Brain microvascular endothelial cell (primary cell): ENCODE results near the gene KCNMA1.

Experiments used
- DNase-seq: peaks from one replicate; pipeline ENCODE4 v3.0.0-alpha.2; 2020
- H3K27ac ChIP-seq: fragments of 250-450 bp; sonication (Bioruptor Pico); 2 replicates; pipeline ENCODE4 v1.5.1; 2020; ENCODE audit warnings: mild to moderate bottlenecking, moderate library complexity
- H3K27me3 ChIP-seq: fragments of 250-450 bp; sonication (Bioruptor Pico); replicated peaks from 2 replicates; pipeline ENCODE4 v1.5.1; 2020; ENCODE audit warnings: mild to moderate bottlenecking
- H3K36me3 ChIP-seq: fragments of 250-450 bp; sonication (Bioruptor Pico); replicated peaks from 2 replicates; pipeline ENCODE4 v1.5.1; 2020; ENCODE audit warnings: mild to moderate bottlenecking
- H3K4me3 ChIP-seq: 2 replicates; pipeline ENCODE4 v1.5.1; 2011; ENCODE audit warnings: low read depth, mild to moderate bottlenecking, control low read depth, low read length, moderate library complexity
- CTCF ChIP-seq: IDR thresholded peaks from 2 replicates; pipeline ENCODE4 v1.5.1; 2011; ENCODE audit warnings: low read depth, mild to moderate bottlenecking, moderate library complexity, low read length, control low read depth, inconsistent platforms; ENCODE audit errors: missing control alignments
- in situ Hi-C: cut with HindIII; loops from 2 replicates; pipeline ENCODE4 v1.10.0; 2017; ENCODE audit warnings: low sequenced_read_pairs, low pct_ligation_motif_present

Gene KCNMA1

GRCh38 chr10:77237120-77237519 lies 400.5 kb downstream of the KCNMA1 start:
- no peaks in the 10 kb centered on the region for H3K36me3 ChIP-seq
- no peak for TF ChIP-seq CTCF
- H3K4me3 ChIP-seq: no peak overlapping the region
- no peak overlapping the region for H3K27ac ChIP-seq
- in situ Hi-C loops: no loop called here
- no peak for DNase-seq
- H3K27me3 ChIP-seq: no peaks in the 10 kb centered on the region

- no peak overlapping the region for H3K27ac ChIP-seq
- TF ChIP-seq CTCF: no peak
- peak; percentile 70 for DNase-seq
- no peaks in the 10 kb centered on the region for H3K27me3 ChIP-seq
- in situ Hi-C loops: no loop called here
- no peaks in the 10 kb centered on the region for H3K36me3 ChIP-seq
- H3K4me3 ChIP-seq: no peak overlapping the region
Measured at GRCh38 chr10:77236700-77237099, 400.9 kb downstream of the KCNMA1 start.

- no peak overlapping the region for H3K27ac ChIP-seq
- no peak for TF ChIP-seq CTCF
- no peak overlapping the region for H3K4me3 ChIP-seq
- H3K27me3 ChIP-seq: no peaks in the 10 kb centered on the region
- H3K36me3 ChIP-seq: no peaks in the 10 kb centered on the region
- in situ Hi-C loops: no loop called here
- no peak for DNase-seq
Measured at GRCh38 chr10:77236029-77236428, 401.6 kb downstream of the KCNMA1 start.

DNA sequence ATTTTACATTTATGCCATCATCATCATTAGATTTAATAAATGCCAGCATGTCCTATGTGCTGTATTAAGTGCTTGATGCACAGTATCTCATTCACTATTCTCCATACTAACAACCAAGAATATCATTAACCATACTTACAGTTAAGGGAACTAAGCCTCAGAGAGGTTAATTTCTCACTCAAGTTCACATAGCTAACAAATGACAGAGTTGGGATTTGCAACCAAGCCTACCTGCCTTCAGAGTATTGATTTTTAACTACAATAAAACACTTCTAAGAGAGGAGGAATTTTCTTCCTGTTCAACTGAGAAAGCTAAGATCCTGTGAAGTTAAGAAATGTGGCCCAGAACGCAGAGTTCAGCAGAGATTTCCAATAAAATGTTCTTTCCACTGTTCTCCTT lies 403.0 kb downstream of the KCNMA1 start:
- in situ Hi-C loops: no loop called here
- Histone ChIP-seq H3K27ac (no peak overlapping the region), H3K27me3 (no peaks in the 10 kb centered on the region), H3K4me3 (no peak overlapping the region), H3K36me3 (no peaks in the 10 kb centered on the region)
- DNase-seq: no peak
- no peak for TF ChIP-seq CTCF

DNA sequence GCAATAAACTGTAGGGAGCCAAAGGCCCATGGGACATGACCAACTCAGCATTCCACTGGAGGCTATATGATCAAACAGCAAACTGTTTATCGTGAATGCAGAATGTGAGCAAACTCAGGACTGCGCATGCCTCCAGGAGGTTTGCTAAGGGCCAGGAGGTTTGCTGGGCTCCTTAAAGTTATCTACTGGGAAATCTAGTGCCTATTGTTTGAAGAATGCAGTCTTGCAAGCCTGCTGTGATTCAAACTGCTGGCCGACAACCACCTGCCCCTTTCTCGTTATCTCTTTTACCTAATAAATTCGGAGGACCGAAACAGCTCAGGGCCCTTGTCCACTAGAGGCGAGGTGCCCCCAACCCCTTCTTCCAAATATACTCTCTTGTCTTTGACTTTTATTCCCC lies 404.1 kb downstream of the KCNMA1 start:
- no peak overlapping the region for H3K4me3 ChIP-seq
- no peaks in the 10 kb centered on the region for H3K27me3 ChIP-seq
- DNase-seq: no peak
- H3K36me3 ChIP-seq: no peaks in the 10 kb centered on the region
- in situ Hi-C loops: no loop called here
- TF ChIP-seq CTCF: no peak
- no peak overlapping the region for H3K27ac ChIP-seq

DNA sequence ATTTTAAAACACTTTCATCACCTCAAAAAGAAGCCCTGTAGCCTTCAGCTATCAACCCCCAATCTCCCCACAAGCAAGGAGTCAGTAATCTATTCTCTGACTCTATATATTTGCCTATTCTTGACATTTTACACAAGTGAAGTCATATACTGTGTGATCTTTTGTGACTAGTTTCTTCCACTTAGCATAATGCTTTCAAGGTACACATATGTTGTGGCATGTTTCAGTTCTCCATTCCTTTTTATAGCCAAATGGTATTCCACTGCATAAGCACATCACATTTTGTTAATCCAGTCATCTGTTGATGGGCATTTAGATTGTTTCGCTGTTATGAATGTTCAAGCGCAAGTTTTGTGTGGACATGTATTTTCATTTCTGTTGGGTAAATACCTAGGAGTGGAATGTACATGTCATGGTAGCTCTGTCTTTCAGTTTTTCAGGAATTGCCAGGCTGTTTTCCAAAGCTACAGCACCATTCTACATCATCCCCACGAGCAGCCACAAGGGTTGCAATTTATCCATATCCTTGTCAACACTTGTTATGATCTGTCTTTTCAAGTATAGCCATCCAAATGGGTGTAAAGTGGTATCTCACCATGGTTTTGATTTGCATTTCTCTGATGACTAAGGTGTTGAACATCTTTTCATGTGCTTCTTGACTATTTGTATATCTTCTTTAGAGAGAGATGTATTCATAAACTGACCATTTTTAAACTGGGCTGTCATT lies 405.6 kb downstream of the KCNMA1 start:
- H3K36me3 ChIP-seq: no peaks in the 10 kb centered on the region
- no peak for DNase-seq
- no peak for TF ChIP-seq CTCF
- H3K27ac ChIP-seq: no peak overlapping the region
- H3K4me3 ChIP-seq: no peak overlapping the region
- no peaks in the 10 kb centered on the region for H3K27me3 ChIP-seq
- in situ Hi-C loops: no loop called here
